GM19240 (cell line): ENCODE results near the gene CST11.
"Not testable (repeated sequence)": the region's sequence is repeated elsewhere in the genome, so short reads cannot be mapped to it uniquely, and the experiment has no call there.

Source experiments
- DNase-seq: peaks from one replicate; pipeline ENCODE4 v3.0.0; 2011; ENCODE audit warnings: low spot score; ENCODE audit not compliant: insufficient read length

Gene CST11

GRCh38 chr20:23452776-23453175 lies at the start of gene CST11:
CST11 (minus strand) TSS chr20:23452876; CDS start chr20:23452811, 65 bp downstream.
- no peak for DNase-seq

- DNase-seq = no peak
Measured at GRCh38 chr20:23501926-23502325, 49.2 kb upstream of the CST11 start.

- DNase-seq = no peak
Measured at GRCh38 chr20:23497536-23497935, 44.9 kb upstream of the CST11 start.

GRCh38 chr20:23493172-23493772 lies 40.6 kb upstream of the CST11 start:
- no peak for DNase-seq

- no peak for DNase-seq
Measured at GRCh38 chr20:23492292-23492691, 39.6 kb upstream of the CST11 start.

- no peak for DNase-seq
Measured at GRCh38 chr20:23490817-23491216, 38.1 kb upstream of the CST11 start, which contains the start of gene CST8. CST8 (plus strand) TSS chr20:23491117; CDS start chr20:23491668, 551 bp downstream.

GRCh38 chr20:23488996-23489395 lies 36.3 kb upstream of the CST11 start:
- no peak for DNase-seq

- no peak for DNase-seq
Measured at GRCh38 chr20:23488470-23488869, 35.8 kb upstream of the CST11 start.

- no peak for DNase-seq
Measured at GRCh38 chr20:23484081-23484480, 31.4 kb upstream of the CST11 start.

GRCh38 chr20:23482138-23482537 lies 29.5 kb upstream of the CST11 start:
- DNase-seq = no peak

- DNase-seq = no peak
Measured at GRCh38 chr20:23479043-23479442, 26.4 kb upstream of the CST11 start.

- DNase-seq = no peak
Measured at GRCh38 chr20:23477223-23477622, 24.5 kb upstream of the CST11 start.

GRCh38 chr20:23476015-23476754 lies 23.5 kb upstream of the CST11 start:
- no peak for DNase-seq

- no peak for DNase-seq
Measured at GRCh38 chr20:23475395-23475794, 22.7 kb upstream of the CST11 start.

GRCh38 chr20:23473293-23473692 lies 20.6 kb upstream of the CST11 start:
- DNase-seq = not testable (repeated sequence)

GRCh38 chr20:23472306-23472705 lies 19.6 kb upstream of the CST11 start:
- not testable (repeated sequence) for DNase-seq

GRCh38 chr20:23466961-23467360 lies 14.3 kb upstream of the CST11 start:
- not testable (repeated sequence) for DNase-seq

- no peak for DNase-seq
Measured at GRCh38 chr20:23461180-23461579, 8.5 kb upstream of the CST11 start.

GRCh38 chr20:23459461-23460150 lies 6.9 kb upstream of the CST11 start:
- no peak for DNase-seq

GRCh38 chr20:23456873-23457272 lies 4.2 kb upstream of the CST11 start:
- DNase-seq = no peak

- DNase-seq = no peak
Measured at GRCh38 chr20:23456409-23456808, 3.7 kb upstream of the CST11 start.

GRCh38 chr20:23455639-23456038 lies 3.0 kb upstream of the CST11 start:
- no peak for DNase-seq
